ENCODE results near the gene CCBE1.

DNA sequence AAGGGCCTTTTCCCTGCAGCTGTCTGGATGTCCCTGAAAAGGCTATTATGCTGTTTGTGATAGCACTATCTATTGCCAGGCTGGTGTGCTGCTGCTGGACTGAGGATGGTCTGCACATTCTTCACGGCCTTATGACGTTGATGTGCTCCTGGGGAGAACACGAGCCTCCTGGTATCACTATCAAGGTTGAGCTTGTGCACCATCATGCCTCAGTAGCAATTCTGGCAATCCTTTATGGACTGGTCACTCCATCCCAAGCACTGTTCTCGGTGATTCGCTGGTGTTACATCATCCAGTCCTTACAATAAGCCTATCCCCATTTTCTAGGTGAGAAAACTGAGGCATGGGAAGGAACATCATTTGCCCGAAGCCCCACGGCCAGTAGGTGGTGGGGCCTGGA lies 18.2 kb upstream of the CCBE1 start:
- no peak for TF ChIP-seq POLR2A (IDR thresholded peaks at IDR 0.05)
- TF ChIP-seq, protein P1, sequence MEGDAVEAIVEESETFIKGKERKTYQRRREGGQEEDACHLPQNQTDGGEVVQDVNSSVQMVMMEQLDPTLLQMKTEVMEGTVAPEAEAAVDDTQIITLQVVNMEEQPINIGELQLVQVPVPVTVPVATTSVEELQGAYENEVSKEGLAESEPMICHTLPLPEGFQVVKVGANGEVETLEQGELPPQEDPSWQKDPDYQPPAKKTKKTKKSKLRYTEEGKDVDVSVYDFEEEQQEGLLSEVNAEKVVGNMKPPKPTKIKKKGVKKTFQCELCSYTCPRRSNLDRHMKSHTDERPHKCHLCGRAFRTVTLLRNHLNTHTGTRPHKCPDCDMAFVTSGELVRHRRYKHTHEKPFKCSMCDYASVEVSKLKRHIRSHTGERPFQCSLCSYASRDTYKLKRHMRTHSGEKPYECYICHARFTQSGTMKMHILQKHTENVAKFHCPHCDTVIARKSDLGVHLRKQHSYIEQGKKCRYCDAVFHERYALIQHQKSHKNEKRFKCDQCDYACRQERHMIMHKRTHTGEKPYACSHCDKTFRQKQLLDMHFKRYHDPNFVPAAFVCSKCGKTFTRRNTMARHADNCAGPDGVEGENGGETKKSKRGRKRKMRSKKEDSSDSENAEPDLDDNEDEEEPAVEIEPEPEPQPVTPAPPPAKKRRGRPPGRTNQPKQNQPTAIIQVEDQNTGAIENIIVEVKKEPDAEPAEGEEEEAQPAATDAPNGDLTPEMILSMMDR (IDR thresholded peaks at IDR 0.05), result no peak

All from adrenal gland (tissue), 5 donors.